Stimulated activated CD4-positive, alpha-beta T cell treated with anti-CD3 and anti-CD28 coated beads, Interleukin-2, amount 100 ng/mL, for 24 hours (primary cell): ENCODE measurements around the gene GUCY1A2.

Experiments used
- DNase-seq, 2 donors: peaks; one replicate each; pipeline ENCODE4 v3.0.0-alpha.2; 2020

GUCY1A2 gene

DNA sequence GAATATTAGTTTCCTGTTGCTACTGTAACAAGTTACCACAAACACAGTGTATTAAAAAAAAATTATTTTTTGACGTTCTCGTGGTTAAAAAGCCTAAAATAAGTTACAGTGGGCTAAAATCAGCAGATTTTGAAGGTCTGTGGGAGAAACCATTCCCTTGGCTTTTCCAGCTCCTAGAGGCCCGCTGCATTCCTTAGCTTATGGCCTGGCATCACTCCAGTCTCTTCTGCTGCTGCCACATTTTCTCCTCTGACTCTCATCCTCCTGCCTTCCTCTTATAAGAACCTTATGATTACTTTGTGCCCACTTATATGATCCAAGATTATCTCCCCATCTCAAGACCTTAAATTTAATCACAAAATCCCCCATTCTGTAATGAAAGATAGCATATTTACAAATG, 392.7 kb downstream of the GUCY1A2 start:
- DNase-seq: no peak

DNA sequence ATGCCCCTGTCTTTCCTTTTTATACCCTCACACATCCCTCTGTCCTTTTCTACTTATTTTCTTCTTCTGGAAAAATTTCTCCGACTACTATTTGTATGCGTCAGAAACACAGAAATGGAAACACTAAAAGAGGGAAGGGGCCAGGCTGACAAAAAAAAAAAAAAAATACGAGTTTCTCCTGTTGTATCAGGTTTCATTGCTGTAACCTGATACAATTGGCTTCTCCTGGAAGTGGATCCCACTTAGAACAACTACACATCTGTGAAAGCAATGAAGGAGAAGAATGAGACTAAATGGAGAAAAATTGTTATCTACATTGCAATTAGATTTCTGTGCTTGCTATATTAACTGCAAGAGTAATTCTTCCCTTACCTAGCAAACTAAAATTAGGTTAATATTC, 393.9 kb downstream of the GUCY1A2 start:
- DNase-seq: no peak
